ENCODE measurements around the gene GABRB1. TPM values are rescaled to one million over a fixed set of nuclear protein-coding genes. Genes with fewer than 3 reads are reported as not detected.

GABRB1 gene
- total and polyA plus RNA-seq, 2 of the 8 experiments (the other 6 are each of a cell fraction or from before 2014, with no cell fraction given): 0.22 to 0.38 TPM

GRCh38 chr4:47278631-47279030, 247.3 kb downstream of the GABRB1 start (continued):
- TF ChIP-seq CHD7 (IDR thresholded peaks at IDR 0.05; ENCODE audit: insufficient replicate concordance, low read length) (no peak), SP4 (IDR thresholded peaks at IDR 0.05; ENCODE audit: low read length) (no peak), EZH2 (IDR thresholded peaks at IDR 0.05; ENCODE audit: low read depth, low read length, severe bottlenecking) (no peak), CHD2 (IDR thresholded peaks at IDR 0.05; ENCODE audit: low read length) (no peak), RNF2 (IDR thresholded peaks at IDR 0.05; ENCODE audit: borderline replicate concordance, low read depth, low read length, missing control alignments, poor library complexity, severe bottlenecking) (no peak), SRF (IDR thresholded peaks at IDR 0.05; ENCODE audit: low read depth, low read length) (no peak), POU5F1 (IDR thresholded peaks at IDR 0.05; ENCODE audit: low read depth, low read length) (no peak), EP300 (IDR thresholded peaks at IDR 0.05; ENCODE audit: borderline replicate concordance in 1 of 2, low read depth in 2 of 2, low read length in 2 of 2) (no peak)

Data from H1 (cell line).